Endothelial cell of umbilical vein (primary cell): ENCODE results near the gene ATP8B3. TPM values are rescaled to one million over a fixed set of nuclear protein-coding genes. Genes with fewer than 3 reads are reported as not detected.

Experiments used
- BruUV-seq: library from RNA; stranded (reverse); fragments of 400-500 nt; replicated peaks from 2 replicates; lab custom pipeline; 2021; lab: Mats Ljungman, UMichigan
- CTCF ChIA-PET: fragments of 300-600, 350-600 bp; sonication (Branson Sonifier 250); formaldehyde crosslinking; loops from one replicate; lab custom pipeline; 2021; ENCODE audit warnings: antibody characterized with exemption, inconsistent platforms; lab: Charles Lee
- POLR2A ChIA-PET: fragments of 300-600, 350-600 bp; sonication (Branson Sonifier 250); formaldehyde crosslinking; loops from one replicate; lab custom pipeline; 2021; ENCODE audit warnings: antibody characterized with exemption, inconsistent platforms; lab: Charles Lee
- DNase-seq: peaks from one replicate; pipeline ENCODE4 v3.0.0-alpha.2; 2011; ENCODE audit warnings: low read depth, low spot score
- FAIRE-seq: peaks from 2 replicates; lab custom pipeline; 2011; peaks lifted over from hg19 to GRCh38; lab: Jason Lieb, UNC
- H2AFZ ChIP-seq: 2 replicates; pipeline ENCODE4 v1.6.0; 2012; ENCODE audit warnings: low read depth, low read length, control low read depth, inconsistent platforms
- H3K27ac ChIP-seq: 2 replicates; pipeline ENCODE4 v1.5.1; 2011; ENCODE audit warnings: low read depth, mild to moderate bottlenecking, control low read depth, low read length, moderate library complexity; ENCODE audit not compliant: insufficient read depth
- H3K27me3 ChIP-seq, 2 experiments: 2 replicates each; pipeline versions ENCODE4 v1.6.0 to v1.6.1; 2011; ENCODE audit warnings: low read length in 2 of 2, mixed read lengths in 1 of 2; ENCODE audit not compliant: control insufficient read depth in 2 of 2, insufficient read depth in 2 of 2
- H3K36me3 ChIP-seq, 2 experiments: 2 replicates in 1 of 2; 3 replicates in 1 of 2; pipeline ENCODE4 v1.5.1; 2011; ENCODE audit warnings: low read length in 2 of 2, mild to moderate bottlenecking in 1 of 2, moderate library complexity in 1 of 2; ENCODE audit not compliant: control insufficient read depth in 2 of 2, insufficient read depth in 2 of 2; ENCODE audit errors: extremely low read depth in 1 of 2
- H3K4me1 ChIP-seq: 3 replicates; pipeline ENCODE4 v1.5.1; 2011; ENCODE audit warnings: mild to moderate bottlenecking, low read length; ENCODE audit not compliant: control insufficient read depth, insufficient read depth; ENCODE audit errors: extremely low read depth
- H3K4me2 ChIP-seq: 2 replicates; pipeline ENCODE4 v1.6.1; 2011; ENCODE audit warnings: low read length, control low read depth, mixed read lengths; ENCODE audit not compliant: insufficient read depth
- H3K4me3 ChIP-seq, 3 experiments: fragments of 200-600 bp in 1 of 3; sonication (generic), shearing (Covaris generic) in 1 of 3; replicated peaks in 1 of 3; 2 replicates each; pipeline ENCODE4 v1.5.1; 2011 to 2016; ENCODE audit warnings: control low read depth in 3 of 3, low read length in 3 of 3, mild to moderate bottlenecking in 2 of 3, inconsistent platforms in 1 of 3, low read depth in 1 of 3, moderate library complexity in 1 of 3; ENCODE audit not compliant: insufficient read depth in 1 of 3
- H3K79me2 ChIP-seq: 2 replicates; pipeline ENCODE4 v1.6.0; 2012; ENCODE audit warnings: low read length, inconsistent platforms; ENCODE audit not compliant: control insufficient read depth, insufficient read depth
- H3K9ac ChIP-seq: replicated peaks from 2 replicates; pipeline ENCODE3; 2011; ENCODE audit warnings: low read length, control low read depth; ENCODE audit not compliant: insufficient read depth; ENCODE audit errors: extremely low read depth
- H3K9me1 ChIP-seq: replicated peaks from 3 replicates; pipeline ENCODE4 v1.6.0; 2011; ENCODE audit warnings: mild to moderate bottlenecking, low read length; ENCODE audit not compliant: control insufficient read depth, insufficient read depth; ENCODE audit errors: extremely low read depth
- H3K9me3 ChIP-seq: replicated peaks from 2 replicates; pipeline ENCODE4 v1.5.1; 2012; ENCODE audit warnings: low read length, inconsistent platforms; ENCODE audit not compliant: control insufficient read depth, insufficient read depth
- H4K20me1 ChIP-seq: replicated peaks from 2 replicates; pipeline ENCODE3; 2011; ENCODE audit warnings: mild to moderate bottlenecking, low read length; ENCODE audit not compliant: control insufficient read depth, insufficient read depth; ENCODE audit errors: extremely low read depth
- EZH2 ChIP-seq: IDR thresholded peaks from 2 replicates; pipeline ENCODE4 v1.6.1; 2012; ENCODE audit warnings: borderline replicate concordance, low read depth, mild to moderate bottlenecking, moderate library complexity, low read length, inconsistent platforms; ENCODE audit not compliant: severe bottlenecking
- FOS ChIP-seq: IDR thresholded peaks from 2 replicates; pipeline ENCODE4 v1.6.1; 2011; ENCODE audit warnings: mild to moderate bottlenecking, low read length, moderate library complexity, borderline replicate concordance; ENCODE audit not compliant: insufficient read depth
- GATA2 ChIP-seq: IDR thresholded peaks from 2 replicates; pipeline ENCODE4 v1.7.0; 2011; ENCODE audit warnings: low read depth, mild to moderate bottlenecking, moderate library complexity, mixed read lengths, low read length; ENCODE audit not compliant: insufficient read length, insufficient read depth
- JUN ChIP-seq: IDR thresholded peaks from 2 replicates; pipeline ENCODE4 v1.6.1; 2011; ENCODE audit warnings: borderline replicate concordance, low read depth; ENCODE audit not compliant: insufficient read length, insufficient read depth
- MYC ChIP-seq: IDR thresholded peaks from one replicate; pipeline ENCODE4 v1.6.1; 2011; ENCODE audit warnings: mild to moderate bottlenecking, low read depth, low read length
- POLR2A ChIP-seq: IDR thresholded peaks from 2 replicates; pipeline ENCODE4 v1.6.1; 2012; ENCODE audit warnings: low read depth, mild to moderate bottlenecking, control low read depth, low read length
- POLR2AphosphoS5 ChIP-seq: IDR thresholded peaks from 2 replicates; pipeline ENCODE4 v1.6.1; 2012; ENCODE audit warnings: low read depth, mild to moderate bottlenecking, control low read depth, low read length, moderate library complexity; ENCODE audit not compliant: insufficient read depth
- dilution Hi-C: fragments of 300-500 bp; cut with MboI; formaldehyde crosslinking; loops from one replicate; pipeline ENCODE4 v1.15.0; 2019; ENCODE audit warnings: low sequenced_read_pairs; ENCODE audit not compliant: extremely low pct_ligation_motif_present
- intact Hi-C: fragments of 100-400 bp; cut with micrococcal nuclease; formaldehyde crosslinking; loops from one replicate; pipeline ENCODE4 v1.10.0; 2022
- polyA plus RNA-seq, 4 experiments: library from polyadenylated mRNA; depleted of rRNA in 3 of 4; stranded (reverse) in 3 of 4; unstranded in 1 of 4; fragments of >200 nt; gene quantifications; 2 replicates each; pipeline versions ENCODE4 v1.2.1 to v1.2.3, GENCODE V29; 2011 to 2012; ENCODE audit warnings: missing spikeins in 1 of 4
- total RNA-seq: library from RNA; stranded (reverse); gene quantifications from 2 replicates; pipeline ENCODE4 v1.2.3, GENCODE V29; 2021
- TF ChIP-seq, protein P1 (sequence below), 2 donors: IDR thresholded peaks; 1 replicate in 1 of 2; 2 replicates in 1 of 2; pipeline ENCODE4 v1.5.1; 2011; ENCODE audit warnings: low read length in 2 of 2, mild to moderate bottlenecking in 2 of 2, moderate library complexity in 2 of 2, control low read depth in 1 of 2, inconsistent platforms in 1 of 2, low read depth in 1 of 2; ENCODE audit not compliant: insufficient read depth in 1 of 2; ENCODE audit errors: extremely low read depth in 1 of 2
- TF ChIP-seq, protein P2 (sequence below): IDR thresholded peaks from 2 replicates; pipeline ENCODE4 v1.6.1; 2011; ENCODE audit not compliant: insufficient read depth, insufficient read length

The ATP8B3 gene
- total and polyA plus RNA-seq, 2 donors (not counting 3 experiments of a cell fraction or from before 2014, with no cell fraction given): 1.1 to 7.3 TPM

DNA sequence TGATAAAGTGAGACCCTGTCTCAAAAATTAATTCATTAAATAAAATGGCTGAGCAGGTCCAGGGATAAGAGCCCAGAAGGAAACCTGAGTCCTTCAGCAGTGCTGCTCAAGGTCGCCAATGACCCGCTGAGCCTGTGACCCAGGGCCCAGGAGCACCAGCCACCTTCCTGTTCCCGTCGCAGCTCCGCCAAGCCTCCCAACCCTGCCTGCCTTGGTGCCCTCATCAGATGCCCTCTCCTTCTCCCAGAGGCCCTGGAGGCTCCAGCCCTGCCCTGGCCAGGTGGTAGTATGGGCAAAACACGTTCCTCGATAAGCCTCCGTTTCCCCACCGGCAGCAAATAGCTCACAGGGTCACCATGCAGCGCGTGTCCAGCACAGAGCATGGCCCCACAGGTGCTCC, 33.6 kb upstream of the ATP8B3 start:
- Histone ChIP-seq H3K27ac (no peak overlapping the region), H3K9ac (no peak overlapping the region), H3K27me3 (no peaks in the 10 kb centered on the region), H3K4me1 (peaks cover 23% of the 10 kb centered on the region), H3K79me2 (peaks cover 72% of the 10 kb centered on the region), H2AFZ (no peak overlapping the region), H3K9me3 (no peaks in the 10 kb centered on the region), H3K36me3 (peaks cover 0 to 2% of the 10 kb centered on the region in 2 experiments), H4K20me1 (no peaks in the 10 kb centered on the region), H3K4me3 (no peak overlapping the region), H3K4me2 (no peak overlapping the region), H3K9me1 (no peaks in the 10 kb centered on the region)
- TF ChIP-seq JUN (no peak), FOS (no peak), MYC (no peak), POLR2AphosphoS5 (no peak), EZH2 (no peak), GATA2 (no peak), POLR2A (no peak)
- TF ChIP-seq, protein P1, sequence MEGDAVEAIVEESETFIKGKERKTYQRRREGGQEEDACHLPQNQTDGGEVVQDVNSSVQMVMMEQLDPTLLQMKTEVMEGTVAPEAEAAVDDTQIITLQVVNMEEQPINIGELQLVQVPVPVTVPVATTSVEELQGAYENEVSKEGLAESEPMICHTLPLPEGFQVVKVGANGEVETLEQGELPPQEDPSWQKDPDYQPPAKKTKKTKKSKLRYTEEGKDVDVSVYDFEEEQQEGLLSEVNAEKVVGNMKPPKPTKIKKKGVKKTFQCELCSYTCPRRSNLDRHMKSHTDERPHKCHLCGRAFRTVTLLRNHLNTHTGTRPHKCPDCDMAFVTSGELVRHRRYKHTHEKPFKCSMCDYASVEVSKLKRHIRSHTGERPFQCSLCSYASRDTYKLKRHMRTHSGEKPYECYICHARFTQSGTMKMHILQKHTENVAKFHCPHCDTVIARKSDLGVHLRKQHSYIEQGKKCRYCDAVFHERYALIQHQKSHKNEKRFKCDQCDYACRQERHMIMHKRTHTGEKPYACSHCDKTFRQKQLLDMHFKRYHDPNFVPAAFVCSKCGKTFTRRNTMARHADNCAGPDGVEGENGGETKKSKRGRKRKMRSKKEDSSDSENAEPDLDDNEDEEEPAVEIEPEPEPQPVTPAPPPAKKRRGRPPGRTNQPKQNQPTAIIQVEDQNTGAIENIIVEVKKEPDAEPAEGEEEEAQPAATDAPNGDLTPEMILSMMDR (IDR thresholded peaks at IDR 0.05; ENCODE audit: extremely low read depth in 1 of 2, insufficient read depth in 1 of 2, low read depth in 1 of 2, low read length in 2 of 2): no peak
- TF ChIP-seq, protein P2, sequence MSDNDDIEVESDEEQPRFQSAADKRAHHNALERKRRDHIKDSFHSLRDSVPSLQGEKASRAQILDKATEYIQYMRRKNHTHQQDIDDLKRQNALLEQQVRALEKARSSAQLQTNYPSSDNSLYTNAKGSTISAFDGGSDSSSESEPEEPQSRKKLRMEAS: no peak
- intact Hi-C loops: no loop called here
- no TSS peak for BruUV-seq
- DNase-seq (no peak), FAIRE-seq (no peak)
- dilution Hi-C loops: no loop called here
- CTCF ChIA-PET: interaction anchor here (1.1 to 2.3 kb wide), 3 partner anchors 8 to 19 kb away, joined by 3 to 10 read pairs (median 4); no protein-coding TSS in a partner anchor
- POLR2A ChIA-PET: no interaction called here
